Hematopoietic multipotent progenitor cell treated with erythropoietin and hydrocortisone succinate and interleukin-3 and kit ligand, for 6 days (in vitro differentiated cells): Measurements from ENCODE around the gene MRPL2.
"Not testable (repeated sequence)": the region's sequence is repeated elsewhere in the genome, so short reads cannot be mapped to it uniquely, and the experiment has no call there.

Experiments used
- DNase-seq: peaks from one replicate; pipeline ENCODE4 v3.0.0-alpha.2; 2015

The MRPL2 gene

DNA sequence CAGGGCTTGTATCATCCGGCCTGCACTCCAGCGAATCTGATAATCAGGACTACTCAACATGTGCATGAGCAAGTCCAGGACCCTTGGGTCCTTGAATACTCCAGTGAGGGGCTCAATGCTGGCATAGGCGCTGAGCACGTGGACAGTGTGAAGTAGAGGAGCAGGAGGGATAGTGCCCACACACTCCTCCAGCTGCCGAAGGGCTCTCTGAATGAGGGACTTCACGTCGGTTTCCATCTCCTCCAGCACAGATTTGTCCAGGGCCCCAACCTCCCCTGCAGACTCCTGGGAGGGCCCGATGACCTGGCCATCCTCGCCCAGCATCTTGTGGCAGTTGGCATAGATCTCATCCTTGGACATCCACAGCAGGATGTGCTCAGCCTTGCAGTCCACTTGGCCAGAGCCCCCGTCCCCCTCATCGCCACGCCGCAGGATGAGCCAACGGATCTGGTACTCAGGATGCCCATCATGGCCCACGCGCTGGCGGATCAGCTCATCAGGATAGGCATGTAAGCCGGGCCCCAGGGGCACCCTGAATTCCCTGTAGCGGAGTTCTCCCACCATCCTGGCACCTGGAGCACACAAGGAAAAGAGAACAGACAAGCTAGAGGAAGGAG lies 6.9 kb downstream of the MRPL2 start:
- DNase-seq = no peak

- DNase-seq = no peak
Observed at GRCh38 chr6:43050981-43051380, 8.3 kb downstream of the MRPL2 start.

- DNase-seq = no peak
Observed at GRCh38 chr6:43047998-43048397, 11.2 kb downstream of the MRPL2 start.

- DNase-seq = no peak
Observed at GRCh38 chr6:43045371-43045930, 13.8 kb downstream of the MRPL2 start.

DNA sequence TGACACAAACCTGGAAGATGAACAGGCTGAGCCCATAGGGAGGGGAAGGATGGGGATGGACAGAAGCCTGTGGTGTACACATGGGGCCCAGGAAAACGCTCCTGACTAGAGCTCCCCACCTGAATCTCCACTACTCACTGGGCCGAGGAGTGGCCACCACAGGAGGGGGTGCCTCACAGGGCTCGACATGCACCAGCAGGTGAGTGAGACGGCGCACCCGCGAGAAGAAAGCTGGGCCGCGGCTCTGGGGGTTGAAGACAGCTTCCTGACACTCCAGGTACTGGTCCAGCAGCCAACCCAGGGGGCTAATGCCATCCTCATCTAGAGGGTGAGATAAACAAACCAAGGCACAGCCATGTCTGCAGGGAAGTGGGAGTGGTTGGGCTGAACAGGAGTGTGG lies 15.9 kb downstream of the MRPL2 start:
- DNase-seq = no peak

GRCh38 chr6:43041475-43041874 lies 17.8 kb downstream of the MRPL2 start:
- DNase-seq = not testable (repeated sequence)

DNA sequence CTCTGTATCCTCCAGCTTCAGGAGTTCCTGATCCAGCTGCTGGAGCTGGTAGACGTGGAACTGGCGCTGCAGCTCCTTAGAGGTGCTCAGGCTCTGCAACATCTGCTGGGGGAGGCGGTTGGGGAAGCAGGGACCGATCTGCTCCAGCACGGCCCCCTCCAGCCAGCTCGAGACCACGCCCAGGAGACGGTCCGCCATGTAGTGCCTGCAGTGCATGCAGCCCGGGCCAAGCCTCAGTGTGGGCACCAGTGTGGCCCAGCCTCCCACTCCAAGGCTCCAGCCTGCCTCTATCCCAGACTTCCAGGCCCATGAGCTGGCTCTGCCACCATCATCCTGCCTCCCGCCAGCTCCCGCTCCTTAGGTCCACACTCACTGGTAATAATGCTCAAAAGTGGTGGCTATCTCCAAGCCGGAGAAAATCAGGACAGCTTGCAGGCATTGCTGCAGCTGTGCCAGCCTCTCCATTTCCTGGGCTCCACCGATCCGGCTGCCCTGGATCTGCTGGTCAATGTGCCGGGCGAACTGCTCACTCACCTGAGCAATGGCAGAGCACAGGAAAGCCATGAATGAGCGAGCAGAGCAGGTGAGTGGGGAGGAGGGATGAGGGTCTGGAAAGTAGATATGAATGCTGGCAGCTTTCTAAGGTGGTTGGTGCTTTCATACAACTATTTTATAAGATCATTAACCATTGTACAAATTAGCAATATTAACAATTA lies 18.5 kb downstream of the MRPL2 start:
- DNase-seq = no peak

DNA sequence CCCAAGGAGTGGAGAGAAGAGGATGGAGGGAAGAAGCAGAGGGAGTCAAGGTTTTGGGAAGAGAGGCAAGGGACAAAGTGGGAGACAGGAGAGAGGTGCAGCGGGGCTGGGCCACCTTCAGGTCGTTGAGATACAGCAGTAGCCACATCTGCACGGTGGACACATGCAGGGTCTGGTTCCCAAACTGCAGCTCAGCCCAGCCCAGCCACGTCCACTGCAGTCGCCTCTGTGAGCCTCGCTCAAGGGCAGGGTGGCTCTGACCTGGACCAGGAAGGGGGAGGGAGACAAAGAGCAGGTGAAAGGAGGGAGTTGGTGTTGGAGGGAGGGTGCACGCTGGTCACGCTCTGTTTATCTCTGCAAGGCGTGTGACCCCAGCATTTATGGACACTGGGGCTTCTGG lies 20.5 kb downstream of the MRPL2 start:
- DNase-seq = no peak

DNA sequence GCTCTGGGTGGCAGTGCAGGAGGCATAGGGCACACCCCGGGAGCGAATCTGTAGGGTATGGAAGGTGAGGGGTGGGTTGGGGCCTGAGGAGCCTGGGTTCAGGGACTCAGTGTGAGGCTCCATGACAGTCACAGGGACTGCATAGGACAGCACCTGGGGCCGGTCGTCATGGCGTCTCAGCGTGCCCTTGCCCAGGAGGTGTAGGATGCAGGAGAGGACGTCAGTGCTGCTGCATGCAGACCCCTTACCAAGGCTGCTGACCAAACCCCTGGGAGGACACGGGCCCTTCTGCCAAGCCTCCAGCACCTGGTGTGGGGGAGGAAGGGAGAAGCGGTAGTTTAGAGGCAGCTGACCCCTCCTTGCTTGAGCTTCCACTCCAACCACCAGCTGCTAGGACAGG lies 21.5 kb downstream of the MRPL2 start:
- DNase-seq = no peak

- no peak for DNase-seq
Observed at GRCh38 chr6:43037197-43037596, 22.0 kb downstream of the MRPL2 start.

DNA sequence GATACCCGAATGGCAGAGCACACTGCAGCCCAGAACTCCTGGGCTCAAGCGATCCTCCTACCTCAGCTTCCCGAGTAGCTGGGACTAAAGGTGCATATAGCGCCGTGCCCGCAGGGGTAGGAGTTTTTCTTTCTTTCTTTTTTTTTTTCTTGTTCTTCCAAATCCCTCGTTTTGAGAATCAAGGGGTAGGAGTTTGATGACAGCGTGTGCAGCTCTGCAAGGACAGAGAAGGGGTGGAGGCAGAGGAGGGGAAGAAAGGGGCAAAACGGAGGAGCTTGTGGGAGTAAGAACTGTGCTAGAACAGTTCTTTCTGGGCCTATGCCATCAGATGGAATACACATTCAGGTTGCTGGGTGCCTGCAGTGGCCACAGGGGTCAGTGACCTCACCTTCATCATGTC lies 22.5 kb downstream of the MRPL2 start:
- DNase-seq = no peak

GRCh38 chr6:43035495-43036194 lies 23.6 kb downstream of the MRPL2 start:
- no peak for DNase-seq

GRCh38 chr6:43034190-43034525 lies 25.1 kb downstream of the MRPL2 start:
- DNase-seq = no peak

DNA sequence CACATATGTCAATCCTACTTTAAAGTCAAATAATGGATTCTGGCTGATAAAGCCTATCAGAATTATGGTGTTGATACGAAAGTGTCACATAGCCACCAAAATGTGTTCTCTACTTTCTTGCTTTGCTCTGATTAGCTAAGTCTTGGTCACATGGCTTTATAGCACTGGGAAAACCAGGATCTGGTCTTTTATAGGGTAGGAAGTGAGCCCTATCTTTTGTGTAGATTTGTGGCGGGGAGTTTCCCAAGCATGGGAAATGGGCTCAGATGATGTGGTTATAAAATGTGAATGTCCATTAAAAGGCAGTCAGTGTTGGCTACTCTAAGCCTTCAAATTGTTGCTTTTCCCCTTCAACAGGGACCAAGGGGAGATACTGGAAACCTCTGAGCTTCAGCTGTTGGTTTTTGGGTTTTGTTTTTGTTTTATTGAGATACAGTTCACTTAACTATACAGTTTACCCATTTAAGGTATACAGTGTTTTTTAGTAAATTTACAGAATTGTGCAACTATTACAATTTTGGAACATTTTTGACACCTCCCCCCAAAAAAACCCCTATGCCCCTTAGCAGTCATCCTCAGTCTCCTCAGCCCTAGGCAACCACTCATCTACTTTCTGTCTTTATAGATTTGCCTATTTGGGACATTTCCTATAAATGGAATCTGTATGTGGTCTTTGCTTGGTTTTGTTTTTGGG lies 25.6 kb downstream of the MRPL2 start:
- no peak for DNase-seq

DNA sequence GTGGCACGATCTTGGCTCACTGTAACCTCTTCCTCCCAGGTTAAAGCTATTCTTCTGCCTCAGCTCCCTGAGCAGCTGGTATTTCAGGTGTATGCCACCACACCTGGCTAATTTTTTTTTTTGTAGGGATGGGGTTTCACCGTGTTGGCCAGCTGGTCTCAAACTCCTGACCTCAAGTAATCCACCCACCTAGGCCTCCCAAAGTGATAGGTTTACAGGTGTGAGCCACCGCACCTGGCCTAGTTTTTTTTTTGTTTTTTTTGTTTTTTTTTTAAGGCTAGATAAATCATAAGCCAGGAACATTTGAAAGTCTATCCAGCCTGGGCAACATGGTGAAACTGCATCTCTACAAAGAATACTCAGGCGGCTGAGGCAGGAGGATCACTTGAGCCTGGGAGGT lies 26.9 kb downstream of the MRPL2 start:
- DNase-seq = no peak

DNA sequence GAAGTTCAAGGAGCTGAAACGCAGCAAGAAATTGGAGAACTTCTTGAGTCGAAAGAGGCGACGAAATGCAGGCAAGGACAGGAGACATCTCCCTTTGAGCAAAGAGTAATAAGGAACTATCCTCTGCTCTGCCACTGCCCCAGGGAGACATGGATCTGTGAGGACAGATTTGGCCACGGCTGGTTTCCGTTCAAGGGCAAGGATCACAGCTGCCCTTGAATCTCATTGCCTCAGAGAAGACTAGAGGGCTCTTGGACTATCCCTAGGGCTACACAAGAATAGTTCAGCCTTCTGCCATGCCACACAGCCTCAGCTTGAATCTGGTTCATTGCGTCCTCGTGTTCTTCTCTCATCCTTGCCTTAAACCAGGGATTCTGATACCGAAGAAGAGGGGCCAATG lies 30.1 kb downstream of the MRPL2 start:
- no peak for DNase-seq

DNA sequence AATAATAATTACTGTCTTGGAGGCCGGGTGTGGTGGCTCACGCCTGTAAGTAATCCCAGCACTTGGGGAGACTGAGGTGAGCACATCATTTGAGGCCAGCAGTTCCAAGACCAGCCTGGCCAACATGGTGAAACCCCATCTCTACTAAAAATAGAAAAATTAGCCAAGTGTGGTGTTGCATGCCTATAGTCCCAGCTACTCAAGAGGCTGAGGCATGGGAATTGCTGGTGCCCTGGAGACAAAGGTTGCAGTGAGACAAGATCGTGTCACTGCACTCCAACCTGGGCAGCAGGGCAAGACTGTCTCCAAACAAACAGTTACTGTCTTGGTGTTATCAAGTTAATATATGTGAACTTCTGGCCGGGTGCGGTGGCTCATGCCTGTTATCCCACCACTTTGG lies 32.9 kb downstream of the MRPL2 start:
- no peak for DNase-seq

- no peak for DNase-seq
Observed at GRCh38 chr6:43024436-43024835, 34.8 kb downstream of the MRPL2 start.

DNA sequence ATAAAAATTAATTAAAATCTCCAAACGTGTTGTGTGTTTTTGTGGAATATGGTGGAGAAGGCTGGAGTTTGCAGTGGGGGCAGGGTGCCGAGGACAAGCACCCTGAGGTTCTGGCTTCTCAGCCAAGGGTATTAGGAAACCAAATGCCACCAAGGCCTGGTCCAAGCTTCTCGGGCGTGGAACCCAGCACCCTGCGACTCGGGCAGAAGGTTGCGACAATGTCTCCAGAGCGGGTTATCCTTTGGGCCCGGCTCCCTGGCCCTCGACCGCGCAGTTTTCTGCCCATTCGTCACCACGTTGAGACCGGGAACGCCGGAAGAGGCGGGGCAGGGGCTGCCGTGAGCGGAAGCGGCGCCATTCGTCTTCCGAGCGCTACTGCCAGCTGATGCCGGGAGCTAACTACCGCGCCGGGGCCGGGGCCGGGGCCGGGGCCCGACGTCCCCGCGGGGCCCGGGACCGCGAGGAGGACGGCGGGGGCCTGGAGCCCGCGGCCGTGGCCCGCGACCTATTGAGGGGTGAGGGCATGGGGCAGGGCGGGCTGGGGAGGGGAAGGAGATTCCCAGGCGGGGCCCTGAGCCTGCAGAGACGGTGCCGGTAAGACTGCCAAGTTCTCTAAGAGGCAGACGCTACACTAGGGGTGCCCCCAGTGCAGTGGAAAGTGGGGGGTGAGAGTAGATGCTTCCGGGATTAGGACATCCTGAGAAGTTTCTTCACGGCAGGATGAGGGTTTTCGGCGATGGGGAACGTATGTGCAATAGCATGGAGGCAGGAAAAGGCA lies 37.8 kb downstream of the MRPL2 start, which contains the start of gene RRP36:
TSS of gene RRP36 (plus strand) at position 354 of the 778 bp plus-strand sequence. CDS start at position 386, 32 bp downstream.
- peak; percentile 89 for DNase-seq

DNA sequence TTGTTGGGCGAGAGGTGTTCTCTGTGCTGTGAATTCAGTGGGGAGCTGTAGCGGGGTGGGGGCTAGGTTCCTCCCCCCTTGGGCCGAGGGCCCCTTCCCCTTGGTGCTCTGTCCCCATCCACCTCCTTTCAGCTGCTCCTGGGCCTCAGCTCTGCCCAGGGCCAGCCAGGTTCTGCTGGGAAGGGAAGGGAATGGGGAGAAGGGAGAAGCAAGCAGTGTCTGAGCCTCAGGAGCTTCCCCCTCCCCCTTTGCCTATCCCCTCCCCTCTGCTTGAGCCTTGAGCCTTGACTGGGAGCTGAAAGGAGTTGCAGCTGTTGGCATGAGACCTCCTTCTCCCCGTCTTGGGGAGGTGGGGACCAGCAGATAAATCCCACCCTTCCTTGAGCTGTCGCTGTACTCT lies 38.4 kb downstream of the MRPL2 start:
- no peak for DNase-seq

DNA sequence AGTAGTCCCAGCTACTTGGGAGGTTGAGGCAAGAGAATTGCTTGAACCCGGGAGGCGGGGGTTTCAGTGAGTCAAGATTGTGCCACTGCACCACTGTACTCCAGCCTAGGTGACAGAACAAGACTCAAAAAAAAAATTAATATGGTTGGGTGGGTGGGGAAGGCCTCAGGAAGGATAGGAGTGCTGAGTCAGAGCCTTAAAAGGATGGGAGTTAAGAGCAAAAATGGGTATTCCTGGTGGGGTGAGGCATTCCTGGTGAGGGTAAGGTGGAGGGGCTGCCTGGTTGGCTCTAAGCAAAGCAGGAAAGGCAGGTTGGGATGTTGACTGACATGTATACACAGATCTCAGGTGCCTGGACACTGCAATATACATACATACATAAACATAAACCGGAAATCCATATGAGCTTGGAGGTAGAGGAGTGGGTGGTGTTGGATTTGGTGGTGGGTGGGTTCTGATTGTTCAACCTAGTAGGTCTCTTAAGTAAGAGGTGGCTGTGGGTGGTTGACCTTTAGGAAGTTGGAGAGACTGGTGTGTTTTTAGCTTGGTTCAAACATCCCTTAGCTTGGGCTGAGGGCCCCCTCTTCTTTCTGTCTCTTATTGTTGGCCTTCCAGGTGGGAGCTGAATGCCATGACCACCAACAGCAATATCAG lies 39.1 kb downstream of the MRPL2 start:
- no peak for DNase-seq

- DNase-seq = no peak
Observed at GRCh38 chr6:43019152-43019551, 40.1 kb downstream of the MRPL2 start.
